GM19324 (cell line): ENCODE results near the gene TCOF1.
"Not testable (repeated sequence)": the region's sequence is repeated elsewhere in the genome, so short reads cannot be mapped to it uniquely, and the experiment has no call there.

ENCODE experiments used
- ATAC-seq: cut with Tn5 transposase; IDR thresholded peaks from one replicate; pipeline ENCODE4 v1.9.1; 2021; ENCODE audit warnings: mild to moderate bottlenecking, moderate library complexity; ENCODE audit not compliant: unreplicated experiment, low FRiP score

The TCOF1 gene

GRCh38 chr5:150402901-150403342 is 45.4 kb downstream of the TCOF1 start:
- ATAC-seq, result no peak

- no peak for ATAC-seq
Measured at GRCh38 chr5:150404121-150404520, 46.6 kb downstream of the TCOF1 start.

- ATAC-seq, result no peak
Measured at GRCh38 chr5:150404535-150404934, 47.0 kb downstream of the TCOF1 start.

- ATAC-seq, result no peak
Measured at GRCh38 chr5:150404941-150405816, 47.7 kb downstream of the TCOF1 start.

GRCh38 chr5:150406103-150406722 is 48.7 kb downstream of the TCOF1 start:
- no peak for ATAC-seq

- ATAC-seq, result no peak
Measured at GRCh38 chr5:150406723-150407095, 49.2 kb downstream of the TCOF1 start.

- no peak for ATAC-seq
Measured at GRCh38 chr5:150407096-150407720, 49.7 kb downstream of the TCOF1 start.

- no peak for ATAC-seq
Measured at GRCh38 chr5:150408231-150408943, 50.9 kb downstream of the TCOF1 start.

- peak; percentile 25 for ATAC-seq
Measured at GRCh38 chr5:150409638-150410523, 52.4 kb downstream of the TCOF1 start.

- ATAC-seq, result no peak
Measured at GRCh38 chr5:150410524-150411244, 53.2 kb downstream of the TCOF1 start.

- no peak for ATAC-seq
Measured at GRCh38 chr5:150411245-150411979, 53.9 kb downstream of the TCOF1 start.

GRCh38 chr5:150412319-150413175 is 55.0 kb downstream of the TCOF1 start, which contains the start of gene CD74:
CD74 (minus strand) TSS chr5:150412910; CDS start chr5:150412749, 161 bp downstream.
- ATAC-seq, result peak; percentile 81

GRCh38 chr5:150413176-150413901 is 55.8 kb downstream of the TCOF1 start:
- ATAC-seq, result no peak

GRCh38 chr5:150413902-150414790 is 56.6 kb downstream of the TCOF1 start:
- ATAC-seq, result not testable (repeated sequence)

- no peak for ATAC-seq
Measured at GRCh38 chr5:150419630-150420270, 62.3 kb downstream of the TCOF1 start.
